Endodermal cell (in vitro differentiated cells): ENCODE results near the gene CHD9NB. TPM values are rescaled to one million over a fixed set of nuclear protein-coding genes. Genes with fewer than 3 reads are reported as not detected.

ENCODE experiments used
- DNase-seq: peaks from one replicate; pipeline ENCODE4 v3.0.0-alpha.2; 2017
- H3K27ac ChIP-seq: 2 replicates; pipeline ENCODE4 v1.5.1; 2013; ENCODE audit warnings: mild to moderate bottlenecking, low read depth, low read length, moderate library complexity
- H3K27me3 ChIP-seq: 2 replicates; pipeline ENCODE4 v1.6.1; 2013; ENCODE audit warnings: mild to moderate bottlenecking, low read length, moderate library complexity; ENCODE audit not compliant: insufficient read depth, control insufficient read depth, poor library complexity, severe bottlenecking
- H3K36me3 ChIP-seq: 2 replicates; pipeline ENCODE4 v1.7.0; 2013; ENCODE audit warnings: mild to moderate bottlenecking, low read length, moderate library complexity; ENCODE audit not compliant: control insufficient read depth, insufficient read depth
- H3K4me1 ChIP-seq: one replicate; pipeline ENCODE4 v1.7.0; 2013; ENCODE audit warnings: low read length; ENCODE audit not compliant: control insufficient read depth, insufficient read depth
- H3K4me3 ChIP-seq: 2 replicates; pipeline ENCODE4 v1.5.1; 2013; ENCODE audit warnings: mild to moderate bottlenecking, low read length, moderate library complexity
- H3K9ac ChIP-seq: 2 replicates; pipeline ENCODE4 v1.6.1; 2013; ENCODE audit warnings: mild to moderate bottlenecking, low read length, moderate library complexity; ENCODE audit not compliant: poor library complexity, severe bottlenecking; ENCODE audit errors: extremely low read depth
- H3K9me3 ChIP-seq: 2 replicates; pipeline ENCODE4 v1.6.1; 2013; ENCODE audit warnings: mild to moderate bottlenecking, low read length, moderate library complexity; ENCODE audit not compliant: control insufficient read depth
- H3K27ac Mint-ChIP-seq: 2 replicates; pipeline ENCODE4 v1.8.0; 2020; ENCODE audit warnings: mixed read lengths
- H3K27me3 Mint-ChIP-seq: 2 replicates; pipeline ENCODE4 v1.8.0; 2021; ENCODE audit warnings: mild to moderate bottlenecking, mixed read lengths; ENCODE audit not compliant: insufficient read depth
- H3K36me3 Mint-ChIP-seq: 2 replicates; pipeline ENCODE4 v1.8.0; 2020; ENCODE audit warnings: low read depth, mixed read lengths
- H3K4me1 Mint-ChIP-seq: 2 replicates; pipeline ENCODE4 v1.8.0; 2020; ENCODE audit warnings: mixed read lengths
- H3K4me3 Mint-ChIP-seq: 2 replicates; pipeline ENCODE4 v1.8.0; 2020; ENCODE audit warnings: mild to moderate bottlenecking, moderate library complexity, mixed read lengths
- H3K9me3 Mint-ChIP-seq: 2 replicates; pipeline ENCODE4 v1.8.0; 2020; ENCODE audit warnings: mild to moderate bottlenecking, mixed read lengths
- WGBS, 2 experiments: methylation state at CpG; one replicate each; pipeline versions ENCODE4 v1.1.5 to v1.1.7; 2013; ENCODE audit warnings: missing lambda C conversion rate in 2 of 2, mixed read lengths in 1 of 2; ENCODE audit not compliant: insufficient coverage in 1 of 2, insufficient read length in 1 of 2; 5-methylcytosine and 5-hydroxymethylcytosine counted together
- total RNA-seq, 2 donors: library from RNA; stranded (reverse); fragmentation: NEBNext Ultra II Directional in 1 of 2; extraction: Animal tissue kit (Norgen Biotek cat#: 25700) in 1 of 2; gene quantifications; 2 replicates in 1 of 2; 3 replicates in 1 of 2; pipeline ENCODE4 v1.2.1, GENCODE V29; 2021
- TF ChIP-seq, protein P1 (sequence below): fragments of 200-600 bp; sonication (generic); conservative IDR thresholded peaks from 2 replicates; pipeline ENCODE4 v1.5.0; 2021; ENCODE audit warnings: antibody characterized with exemption, mild to moderate bottlenecking

CHD9NB gene
- total RNA-seq, 2 donors from 2014 or later: 13.1 to 14.9 TPM

DNA sequence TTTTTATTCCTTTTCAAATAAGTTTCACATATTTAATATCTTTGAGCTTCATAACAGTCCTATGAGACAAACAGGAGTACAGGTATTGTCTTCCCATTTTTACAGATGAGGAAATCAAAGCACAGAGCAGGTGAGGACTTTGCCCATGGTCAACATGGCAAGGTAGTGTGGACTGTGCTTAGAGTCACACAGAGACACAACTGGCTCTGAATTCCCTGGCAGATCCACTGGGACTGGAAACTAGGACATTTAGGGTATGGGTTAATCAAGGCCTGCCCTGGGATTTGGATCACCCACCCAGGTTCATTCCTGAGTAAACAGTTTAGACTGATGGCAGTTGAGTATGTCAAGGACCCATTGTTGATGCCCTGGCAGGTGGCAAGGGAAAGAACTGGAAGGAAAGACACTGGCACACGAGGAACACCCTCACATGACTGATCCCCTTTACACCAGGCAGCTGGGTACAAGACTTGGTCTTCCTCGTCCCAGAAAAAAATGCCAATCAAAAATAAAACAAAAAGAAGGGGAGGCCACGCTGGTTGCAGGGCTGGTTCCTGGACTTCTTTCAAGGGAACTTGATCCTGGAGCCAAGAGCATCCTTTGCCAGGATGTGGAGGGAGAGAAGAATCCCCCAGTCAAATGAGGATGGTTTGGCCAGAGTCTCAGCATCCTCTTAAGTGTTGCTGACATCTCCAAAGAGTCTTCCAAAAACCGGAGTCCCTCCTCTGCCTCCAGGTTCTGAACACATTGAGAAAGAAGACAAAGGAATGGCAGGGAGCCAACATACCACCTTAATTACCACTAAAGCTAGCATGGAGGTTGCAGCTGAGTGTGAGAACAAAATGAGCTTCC, 37.0 kb upstream of the CHD9NB start:
- Histone ChIP-seq H3K4me1 (peaks cover 11% of the 10 kb centered on the region), H3K9me3 (no peaks in the 10 kb centered on the region), H3K27me3 (peaks cover 23% of the 10 kb centered on the region), H3K4me3 (no peak overlapping the region), H3K9ac (no peak overlapping the region), H3K36me3 (peaks cover 6% of the 10 kb centered on the region), H3K27ac (no peak overlapping the region)
- Mint-ChIP-seq H3K9me3 (no peaks in the 10 kb centered on the region), H3K27ac (no peak overlapping the region), H3K4me1 (peaks cover 63% of the 10 kb centered on the region), H3K36me3 (peaks cover 6% of the 10 kb centered on the region), H3K4me3 (no peak overlapping the region), H3K27me3 (peaks cover 33% of the 10 kb centered on the region)
- DNase-seq: no peak
- TF ChIP-seq, protein P1, sequence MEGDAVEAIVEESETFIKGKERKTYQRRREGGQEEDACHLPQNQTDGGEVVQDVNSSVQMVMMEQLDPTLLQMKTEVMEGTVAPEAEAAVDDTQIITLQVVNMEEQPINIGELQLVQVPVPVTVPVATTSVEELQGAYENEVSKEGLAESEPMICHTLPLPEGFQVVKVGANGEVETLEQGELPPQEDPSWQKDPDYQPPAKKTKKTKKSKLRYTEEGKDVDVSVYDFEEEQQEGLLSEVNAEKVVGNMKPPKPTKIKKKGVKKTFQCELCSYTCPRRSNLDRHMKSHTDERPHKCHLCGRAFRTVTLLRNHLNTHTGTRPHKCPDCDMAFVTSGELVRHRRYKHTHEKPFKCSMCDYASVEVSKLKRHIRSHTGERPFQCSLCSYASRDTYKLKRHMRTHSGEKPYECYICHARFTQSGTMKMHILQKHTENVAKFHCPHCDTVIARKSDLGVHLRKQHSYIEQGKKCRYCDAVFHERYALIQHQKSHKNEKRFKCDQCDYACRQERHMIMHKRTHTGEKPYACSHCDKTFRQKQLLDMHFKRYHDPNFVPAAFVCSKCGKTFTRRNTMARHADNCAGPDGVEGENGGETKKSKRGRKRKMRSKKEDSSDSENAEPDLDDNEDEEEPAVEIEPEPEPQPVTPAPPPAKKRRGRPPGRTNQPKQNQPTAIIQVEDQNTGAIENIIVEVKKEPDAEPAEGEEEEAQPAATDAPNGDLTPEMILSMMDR: no peak
- WGBS, 2 experiments: 60 to 73% methylated on average over 2 to 4 of the region's 4 CpGs

DNA sequence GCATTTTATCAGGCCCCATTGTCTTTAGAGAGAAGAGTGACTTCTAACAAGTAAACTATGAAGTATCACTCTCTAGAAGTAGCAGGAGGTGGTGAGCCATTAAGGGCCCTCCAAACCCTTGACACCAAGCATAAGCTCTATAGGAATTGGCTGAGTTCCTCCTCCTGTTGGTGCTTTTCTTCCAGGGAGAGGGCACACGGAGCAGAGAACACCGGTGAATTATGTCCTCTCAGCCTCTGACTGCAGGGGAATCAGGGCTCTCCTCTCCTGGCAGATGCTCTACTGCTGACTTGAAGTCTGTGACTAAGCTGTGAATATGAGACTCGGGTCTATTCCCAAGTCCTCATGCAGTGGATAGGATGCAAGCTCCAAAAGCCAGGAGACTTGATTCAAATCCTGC, 34.4 kb upstream of the CHD9NB start:
- Mint-ChIP-seq H3K27me3 (peaks cover 36% of the 10 kb centered on the region), H3K4me1 (peaks cover 56% of the 10 kb centered on the region), H3K4me3 (peak overlapping the region; percentile 11), H3K36me3 (peaks cover 8% of the 10 kb centered on the region), H3K9me3 (no peaks in the 10 kb centered on the region), H3K27ac (peak overlapping the region; percentile 23)
- Histone ChIP-seq H3K4me3 (no peak overlapping the region), H3K36me3 (no peaks in the 10 kb centered on the region), H3K27ac (no peak overlapping the region), H3K9ac (no peak overlapping the region), H3K9me3 (no peaks in the 10 kb centered on the region), H3K4me1 (peaks cover 7% of the 10 kb centered on the region), H3K27me3 (peaks cover 23% of the 10 kb centered on the region)
- TF ChIP-seq, protein P1: no peak
- 59 to 79% methylated on average over 2 to 3 of the region's 3 CpGs for WGBS, 2 experiments
- DNase-seq: peak; percentile 66

DNA sequence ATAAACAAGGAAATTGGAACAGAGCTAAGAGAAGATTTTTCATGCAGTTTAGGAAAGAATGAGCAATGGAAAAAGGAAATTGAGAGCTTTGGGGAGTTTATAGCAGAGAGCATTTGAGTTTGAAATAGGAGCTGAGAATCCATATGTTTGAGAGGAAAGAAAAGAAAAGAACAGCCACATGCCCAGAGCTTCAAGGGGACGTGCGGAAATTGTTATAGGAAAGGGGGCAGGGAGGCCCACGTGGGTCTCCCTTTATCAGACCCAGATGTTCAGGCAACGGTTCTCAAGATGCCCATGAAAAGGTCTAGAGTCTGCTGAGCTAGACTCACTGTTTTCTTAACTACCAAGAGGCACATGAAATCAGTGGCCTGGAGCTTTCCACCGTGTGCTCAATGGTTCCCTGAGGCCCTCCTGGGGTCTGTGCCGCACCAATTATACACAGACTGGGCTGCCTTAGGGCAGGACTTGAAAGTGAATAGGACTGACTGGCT, 33.3 kb upstream of the CHD9NB start:
- Histone ChIP-seq H3K9me3 (no peaks in the 10 kb centered on the region), H3K36me3 (no peaks in the 10 kb centered on the region), H3K9ac (no peak overlapping the region), H3K27me3 (peaks cover 23% of the 10 kb centered on the region), H3K27ac (peak overlapping the region; percentile 69), H3K4me1 (peaks cover 7% of the 10 kb centered on the region), H3K4me3 (no peak overlapping the region)
- H3K4me3 Mint-ChIP-seq: no peak overlapping the region
- TF ChIP-seq, protein P1: no peak
- H3K27ac Mint-ChIP-seq: peak overlapping the region; percentile 5
- peaks cover 30% of the 10 kb centered on the region for H3K27me3 Mint-ChIP-seq
- H3K36me3 Mint-ChIP-seq: peaks cover 8% of the 10 kb centered on the region
- 33 to 77% methylated on average over 4 to 6 of the region's 6 CpGs for WGBS, 2 experiments
- H3K4me1 Mint-ChIP-seq: peaks cover 49% of the 10 kb centered on the region
- DNase-seq: peak; percentile 41
- no peaks in the 10 kb centered on the region for H3K9me3 Mint-ChIP-seq
